GM12875 (cell line): ENCODE measurements around the gene MYO10.

Source experiments
- H3K4me3 ChIP-seq: one replicate; pipeline ENCODE4 v1.5.1; 2011; ENCODE audit warnings: low read depth, low read length, control low read depth
- TF ChIP-seq, protein P1 (sequence below): IDR thresholded peaks from 2 replicates; pipeline ENCODE4 v1.5.1; 2011; ENCODE audit warnings: low read depth, mild to moderate bottlenecking, control low read depth, inconsistent platforms, low read length, moderate library complexity, borderline replicate concordance; ENCODE audit not compliant: insufficient read depth

The MYO10 gene

DNA sequence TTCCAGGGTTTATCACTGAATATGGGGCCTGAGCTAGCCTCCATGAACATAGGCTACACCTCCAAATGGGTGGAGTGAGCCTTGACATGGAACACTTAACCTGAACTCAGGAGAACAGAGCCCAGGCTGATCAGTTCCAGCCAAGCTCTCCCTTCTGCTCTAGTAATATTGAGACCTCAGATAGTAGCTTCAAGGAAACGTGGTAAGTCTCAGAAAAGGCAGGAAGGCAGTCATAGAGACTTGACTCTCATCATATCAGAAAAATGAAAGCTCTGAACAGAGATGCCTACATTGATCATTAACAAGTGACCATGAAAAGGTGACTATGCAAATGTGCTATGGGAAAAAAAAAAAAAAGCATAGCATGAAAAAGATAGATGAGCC lies 40.5 kb upstream of the MYO10 start:
- TF ChIP-seq, protein P1, sequence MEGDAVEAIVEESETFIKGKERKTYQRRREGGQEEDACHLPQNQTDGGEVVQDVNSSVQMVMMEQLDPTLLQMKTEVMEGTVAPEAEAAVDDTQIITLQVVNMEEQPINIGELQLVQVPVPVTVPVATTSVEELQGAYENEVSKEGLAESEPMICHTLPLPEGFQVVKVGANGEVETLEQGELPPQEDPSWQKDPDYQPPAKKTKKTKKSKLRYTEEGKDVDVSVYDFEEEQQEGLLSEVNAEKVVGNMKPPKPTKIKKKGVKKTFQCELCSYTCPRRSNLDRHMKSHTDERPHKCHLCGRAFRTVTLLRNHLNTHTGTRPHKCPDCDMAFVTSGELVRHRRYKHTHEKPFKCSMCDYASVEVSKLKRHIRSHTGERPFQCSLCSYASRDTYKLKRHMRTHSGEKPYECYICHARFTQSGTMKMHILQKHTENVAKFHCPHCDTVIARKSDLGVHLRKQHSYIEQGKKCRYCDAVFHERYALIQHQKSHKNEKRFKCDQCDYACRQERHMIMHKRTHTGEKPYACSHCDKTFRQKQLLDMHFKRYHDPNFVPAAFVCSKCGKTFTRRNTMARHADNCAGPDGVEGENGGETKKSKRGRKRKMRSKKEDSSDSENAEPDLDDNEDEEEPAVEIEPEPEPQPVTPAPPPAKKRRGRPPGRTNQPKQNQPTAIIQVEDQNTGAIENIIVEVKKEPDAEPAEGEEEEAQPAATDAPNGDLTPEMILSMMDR = no peak
- no peak overlapping the region for H3K4me3 ChIP-seq

DNA sequence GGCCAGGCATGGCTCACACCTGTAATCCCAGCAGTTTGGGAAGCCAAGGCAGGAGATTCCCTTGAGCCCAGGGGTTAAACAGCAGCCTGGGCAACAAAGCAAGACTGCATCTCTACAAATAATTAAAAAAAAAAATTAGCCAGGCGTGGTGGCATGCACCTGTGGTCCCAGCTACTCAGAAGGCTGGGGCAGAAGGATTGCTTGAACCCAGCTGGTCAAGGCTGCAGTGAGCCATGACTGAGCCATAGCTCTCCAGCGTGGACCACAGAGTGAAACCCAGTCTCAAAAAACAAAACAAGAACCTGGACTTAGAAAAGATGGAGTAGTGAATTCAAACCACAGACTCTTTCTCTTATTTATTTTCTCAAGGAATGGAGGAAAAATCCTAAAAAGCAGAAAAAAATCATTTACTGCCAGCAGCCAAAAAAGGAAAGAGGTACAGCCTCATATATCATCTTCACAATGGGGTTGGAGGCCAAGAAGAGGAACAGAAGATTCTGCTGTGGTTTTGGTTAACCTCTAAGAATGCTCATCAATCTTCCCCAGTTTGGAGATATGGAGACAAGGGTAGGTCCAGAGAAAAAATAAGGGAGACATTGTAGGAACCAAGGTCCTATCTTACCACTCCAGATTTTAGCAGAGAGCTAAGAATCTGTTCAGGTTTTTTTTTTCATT lies 40.0 kb upstream of the MYO10 start:
- TF ChIP-seq, protein P1 = no peak
- H3K4me3 ChIP-seq = no peak overlapping the region

- TF ChIP-seq, protein P1 = no peak
These were observed 38.9 kb upstream of the MYO10 start for GRCh38 chr5:16974981-16975380.

DNA sequence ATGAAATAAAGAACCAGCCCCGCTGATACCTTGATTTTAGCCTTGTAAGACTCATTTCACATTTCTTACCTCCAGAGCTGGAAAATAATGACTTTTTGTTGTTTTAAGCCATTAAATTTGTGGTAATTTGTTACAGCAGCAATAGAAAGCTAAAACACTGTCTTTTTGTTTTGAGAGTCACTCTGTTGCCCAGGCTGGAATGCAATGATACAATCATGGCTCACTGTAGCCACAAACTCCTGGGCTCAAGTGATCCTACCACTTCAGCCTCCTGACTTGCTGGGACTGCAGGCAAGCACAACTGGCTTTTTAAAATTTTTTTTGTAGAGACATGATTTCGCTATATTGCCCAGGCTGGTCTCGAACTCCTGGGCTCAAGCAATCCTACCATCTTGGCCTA lies 34.7 kb upstream of the MYO10 start:
- no peak overlapping the region for H3K4me3 ChIP-seq
- TF ChIP-seq, protein P1 = no peak

More at GRCh38 chr5:16974981-16975380, 38.9 kb upstream of the MYO10 start:
- H3K4me3 ChIP-seq = no peak overlapping the region

DNA sequence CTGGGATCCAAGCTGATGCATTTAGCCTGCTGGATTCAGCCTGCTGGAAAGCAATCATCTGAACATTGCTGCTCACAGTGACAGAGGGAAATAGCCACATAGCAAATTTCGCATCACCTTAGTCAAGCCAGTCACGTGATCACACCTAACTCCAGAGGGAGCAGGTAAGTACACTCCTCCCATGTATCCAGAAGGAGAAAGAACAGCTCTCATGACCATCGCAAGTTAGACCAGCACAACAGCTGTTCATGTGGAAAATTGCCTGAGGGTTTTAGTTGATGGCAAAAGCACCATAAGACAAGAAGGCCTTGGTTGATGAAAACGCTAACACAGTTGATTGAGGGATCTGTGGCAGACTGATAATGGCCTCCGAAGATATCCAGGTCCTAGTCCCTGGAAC lies 34.2 kb upstream of the MYO10 start:
- H3K4me3 ChIP-seq = no peak overlapping the region
- TF ChIP-seq, protein P1 = no peak

- H3K4me3 ChIP-seq = no peak overlapping the region
- TF ChIP-seq, protein P1 = no peak
These were observed 29.5 kb upstream of the MYO10 start for GRCh38 chr5:16965581-16965980.

DNA sequence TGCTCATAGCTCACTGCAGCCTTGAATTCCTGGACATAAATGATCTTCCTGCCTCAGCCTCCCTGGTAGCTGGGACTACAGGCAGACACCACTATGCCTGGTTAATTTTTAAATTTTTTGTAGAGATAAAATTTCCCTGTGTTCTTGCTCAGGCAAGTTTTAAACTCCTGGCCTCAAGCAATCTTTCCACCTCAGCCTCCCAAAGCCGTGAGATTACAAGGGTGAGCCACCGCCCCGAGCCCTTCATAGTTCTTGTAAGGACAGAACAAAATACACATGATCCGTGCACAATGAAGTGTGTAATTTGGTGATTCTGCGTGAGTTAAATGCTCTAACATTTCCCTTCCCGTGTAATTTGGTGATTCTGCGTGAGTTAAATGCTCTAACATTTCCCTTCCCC lies 27.7 kb upstream of the MYO10 start:
- no peak overlapping the region for H3K4me3 ChIP-seq
- TF ChIP-seq, protein P1 = no peak
